Neutrophil (primary cell): Measurements from ENCODE around the gene CFAP410.
A peak's percentile ranks its signal among the peaks of the same experiment; 100 is the strongest.

Experiments
- H3K27ac ChIP-seq: fragments of 200-600 bp; sonication (generic); 2 replicates; pipeline ENCODE4 v1.5.1; 2016; ENCODE audit warnings: mild to moderate bottlenecking, moderate library complexity
- H3K27me3 ChIP-seq: fragments of 200-600 bp; sonication (generic); 2 replicates; pipeline ENCODE4 v1.6.0; 2016; ENCODE audit warnings: mild to moderate bottlenecking
- H3K36me3 ChIP-seq: fragments of 200-600 bp; sonication (generic); 2 replicates; pipeline ENCODE4 v1.5.1; 2017
- H3K4me1 ChIP-seq, 2 experiments: fragments of 200-600 bp in 1 of 2; sonication (generic) in 1 of 2; 1 replicate in 1 of 2; 2 replicates in 1 of 2; pipeline versions ENCODE4 v1.5.1 to v1.6.1; 2013 to 2016; ENCODE audit warnings: low read depth in 1 of 2, low read length in 1 of 2, mild to moderate bottlenecking in 1 of 2, moderate library complexity in 1 of 2; ENCODE audit not compliant: control insufficient read depth in 1 of 2, insufficient read depth in 1 of 2
- H3K4me3 ChIP-seq, 2 experiments: fragments of 200-600 bp in 1 of 2; sonication (generic) in 1 of 2; 1 replicate in 1 of 2; 2 replicates in 1 of 2; pipeline ENCODE4 v1.5.1; 2013 to 2016; ENCODE audit warnings: low read depth in 1 of 2, low read length in 1 of 2, mild to moderate bottlenecking in 1 of 2, moderate library complexity in 1 of 2
- H3K9me3 ChIP-seq: fragments of 200-600 bp; sonication (generic); 2 replicates; pipeline ENCODE4 v1.5.1; 2016
- CTCF ChIP-seq: fragments of 200-600 bp; sonication (generic); IDR thresholded peaks from 2 replicates; pipeline ENCODE4 v1.5.1; 2016; ENCODE audit warnings: antibody characterized with exemption

Gene CFAP410

GRCh38 chr21:44297525-44298290 lies 41.5 kb downstream of the CFAP410 start:
- Histone ChIP-seq H3K4me1 (peaks cover 38 to 40% of the 10 kb centered on the region in 2 experiments), H3K27ac (no peak overlapping the region), H3K27me3 (peaks cover 46% of the 10 kb centered on the region), H3K36me3 (no peaks in the 10 kb centered on the region), H3K9me3 (no peaks in the 10 kb centered on the region), H3K4me3 (no peak overlapping the region)
- TF ChIP-seq CTCF = peak; percentile 67

GRCh38 chr21:44296916-44297315 lies 42.3 kb downstream of the CFAP410 start:
- H3K36me3 ChIP-seq = no peaks in the 10 kb centered on the region
- no peak for TF ChIP-seq CTCF
- no peak overlapping the region for H3K27ac ChIP-seq
- H3K27me3 ChIP-seq = peaks cover 46% of the 10 kb centered on the region
- H3K4me3 ChIP-seq = no peak overlapping the region
- no peaks in the 10 kb centered on the region for H3K9me3 ChIP-seq
- peaks cover 30 to 32% of the 10 kb centered on the region in 2 experiments for H3K4me1 ChIP-seq

DNA sequence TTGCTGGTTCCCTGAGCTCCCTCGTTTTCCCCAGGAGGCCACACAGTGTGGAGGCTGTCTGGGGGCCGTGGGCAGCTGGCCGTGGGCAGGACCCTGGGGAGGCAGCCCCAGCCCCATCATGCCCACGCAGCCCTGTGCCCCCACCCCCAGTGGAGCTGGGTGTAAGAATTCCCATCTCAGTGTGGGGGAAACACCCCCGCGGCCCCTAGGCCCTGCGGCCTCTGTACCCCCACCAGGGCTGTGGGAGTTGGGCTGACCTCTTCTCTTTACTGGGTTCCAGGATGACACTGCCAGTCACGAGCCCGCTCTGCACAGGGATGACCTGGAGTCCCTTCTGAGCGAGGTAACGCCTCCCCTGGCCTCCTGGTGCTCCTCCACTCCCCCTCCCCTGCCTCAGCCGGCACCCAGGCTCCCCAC lies 43.1 kb downstream of the CFAP410 start:
- H3K27me3 ChIP-seq = peaks cover 46% of the 10 kb centered on the region
- no peaks in the 10 kb centered on the region for H3K9me3 ChIP-seq
- TF ChIP-seq CTCF = no peak
- no peak overlapping the region for H3K27ac ChIP-seq
- H3K36me3 ChIP-seq = no peaks in the 10 kb centered on the region
- H3K4me1 ChIP-seq = peaks cover 23 to 24% of the 10 kb centered on the region in 2 experiments
- no peak overlapping the region for H3K4me3 ChIP-seq

DNA sequence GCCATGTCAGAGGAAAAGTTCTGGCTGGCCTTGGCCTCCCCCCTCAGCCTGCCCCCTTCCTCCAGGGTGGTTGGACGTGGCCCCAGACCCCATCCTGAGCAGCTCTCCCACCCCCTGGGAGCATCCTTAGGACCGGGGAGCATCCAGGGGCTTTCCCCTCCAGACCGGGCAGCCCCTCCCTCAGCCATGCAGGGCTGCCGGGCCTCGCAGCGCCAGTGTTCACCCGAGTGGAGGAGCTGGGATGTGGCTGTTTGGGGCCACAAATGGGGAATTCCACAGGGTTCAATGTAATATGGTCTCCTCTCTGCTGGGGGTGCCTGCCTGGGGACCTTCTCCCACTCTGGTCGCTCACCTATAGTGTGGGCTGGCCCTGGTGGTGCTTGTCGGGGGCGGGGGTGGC lies 43.5 kb downstream of the CFAP410 start:
- peaks cover 46% of the 10 kb centered on the region for H3K27me3 ChIP-seq
- TF ChIP-seq CTCF = no peak
- no peaks in the 10 kb centered on the region for H3K9me3 ChIP-seq
- no peaks in the 10 kb centered on the region for H3K36me3 ChIP-seq
- H3K4me3 ChIP-seq = no peak overlapping the region
- peaks cover 18 to 19% of the 10 kb centered on the region in 2 experiments for H3K4me1 ChIP-seq
- no peak overlapping the region for H3K27ac ChIP-seq

DNA sequence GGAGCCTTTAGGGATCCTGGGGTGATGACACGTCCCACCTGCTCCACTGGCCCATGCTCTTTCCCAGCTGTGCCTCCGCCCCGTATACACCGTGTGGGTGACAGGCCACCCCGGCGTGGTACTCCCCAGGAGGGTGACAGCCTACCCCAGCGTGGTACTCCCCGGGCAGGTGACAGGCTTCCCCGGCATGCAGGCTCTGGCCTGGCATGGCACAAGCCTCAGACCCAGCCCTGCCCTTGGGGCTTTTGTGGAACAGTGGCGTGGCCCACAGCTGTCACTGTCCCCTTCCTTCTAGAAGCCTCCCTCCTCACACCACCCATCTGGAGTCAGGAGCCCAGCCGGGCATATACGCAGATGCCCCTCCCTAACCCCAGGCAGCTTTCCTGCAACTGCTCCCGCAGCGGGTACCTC lies 44.0 kb downstream of the CFAP410 start:
- TF ChIP-seq CTCF = no peak
- no peak overlapping the region for H3K4me3 ChIP-seq
- H3K27me3 ChIP-seq = peaks cover 46% of the 10 kb centered on the region
- no peak overlapping the region for H3K27ac ChIP-seq
- H3K36me3 ChIP-seq = no peaks in the 10 kb centered on the region
- no peaks in the 10 kb centered on the region for H3K9me3 ChIP-seq
- peaks cover 15 to 17% of the 10 kb centered on the region in 2 experiments for H3K4me1 ChIP-seq
